GM21723 (cell line): ENCODE results near the gene LAMA5.
"Not testable (repeated sequence)": the region's sequence is repeated elsewhere in the genome, so short reads cannot be mapped to it uniquely, and the experiment has no call there.

Experiments used
- ATAC-seq: cut with Tn5 transposase; IDR thresholded peaks from one replicate; pipeline ENCODE4 v1.9.1; 2021; ENCODE audit warnings: mild to moderate bottlenecking, moderate library complexity; ENCODE audit not compliant: unreplicated experiment

LAMA5 gene

GRCh38 chr20:62390317-62391164, 23.4 kb upstream of the LAMA5 start:
- no peak for ATAC-seq

- ATAC-seq, result no peak
These were observed 22.5 kb upstream of the LAMA5 start for GRCh38 chr20:62389601-62390087.

GRCh38 chr20:62388839-62389600, 21.9 kb upstream of the LAMA5 start:
- no peak for ATAC-seq

- ATAC-seq, result no peak
These were observed 21.0 kb upstream of the LAMA5 start for GRCh38 chr20:62387933-62388635.

GRCh38 chr20:62387219-62387913, 20.3 kb upstream of the LAMA5 start:
- ATAC-seq, result no peak

GRCh38 chr20:62386383-62387218, 19.5 kb upstream of the LAMA5 start, which contains the start of gene RPS21:
Gene RPS21, plus strand, starts transcription at chr20:62387103. Its CDS starts 236 bp downstream, at chr20:62387339.
- ATAC-seq, result peak; percentile 86

- ATAC-seq, result peak; percentile 46
These were observed 15.4 kb upstream of the LAMA5 start for GRCh38 chr20:62382306-62383198.

GRCh38 chr20:62381842-62382241, 14.7 kb upstream of the LAMA5 start:
- no peak for ATAC-seq

GRCh38 chr20:62381202-62381797, 14.2 kb upstream of the LAMA5 start:
- ATAC-seq, result no peak

- no peak for ATAC-seq
These were observed 11.1 kb upstream of the LAMA5 start for GRCh38 chr20:62378215-62378614.

GRCh38 chr20:62377615-62378178, 10.6 kb upstream of the LAMA5 start:
- no peak for ATAC-seq

- ATAC-seq, result no peak
These were observed 10.0 kb upstream of the LAMA5 start for GRCh38 chr20:62377064-62377461.

GRCh38 chr20:62376112-62377063, 9.3 kb upstream of the LAMA5 start:
- no peak for ATAC-seq

- no peak for ATAC-seq
These were observed 7.4 kb upstream of the LAMA5 start for GRCh38 chr20:62374331-62375152.

GRCh38 chr20:62373631-62374179, 6.6 kb upstream of the LAMA5 start:
- not testable (repeated sequence) for ATAC-seq
